HEK293 (cell line): ENCODE measurements around the gene VASN.

Experiments
- BCL11B ChIP-seq: fragments of 450-650 bp; formaldehyde crosslinking; IDR thresholded peaks from 2 replicates; pipeline ENCODE4 v1.5.1; 2016; ENCODE audit warnings: low read depth, missing biosample characterization, missing genetic modification characterization
- EGR2 ChIP-seq: fragments of 450-650 bp; formaldehyde crosslinking; IDR thresholded peaks from 2 replicates; pipeline ENCODE4 v1.5.1; 2016; ENCODE audit warnings: low read depth, missing biosample characterization, missing genetic modification characterization
- KLF17 ChIP-seq: fragments of 450-650 bp; formaldehyde crosslinking; IDR thresholded peaks from 2 replicates; pipeline ENCODE4 v1.5.1; 2016; ENCODE audit warnings: missing biosample characterization, missing genetic modification characterization
- MYNN ChIP-seq: fragments of 450-650 bp; formaldehyde crosslinking; IDR thresholded peaks from 2 replicates; pipeline ENCODE4 v1.5.1; 2016; ENCODE audit warnings: missing biosample characterization, missing genetic modification characterization, borderline replicate concordance
- OSR2 ChIP-seq: fragments of 450-650 bp; formaldehyde crosslinking; IDR thresholded peaks from 2 replicates; pipeline ENCODE4 v1.5.1; 2016; ENCODE audit warnings: missing biosample characterization, missing genetic modification characterization
- OVOL3 ChIP-seq: fragments of 450-650 bp; formaldehyde crosslinking; IDR thresholded peaks from 2 replicates; pipeline ENCODE4 v1.5.1; 2016; ENCODE audit warnings: missing biosample characterization, missing genetic modification characterization
- PATZ1 ChIP-seq: fragments of 450-650 bp; formaldehyde crosslinking; IDR thresholded peaks from 2 replicates; pipeline ENCODE4 v1.5.1; 2016; ENCODE audit warnings: missing biosample characterization, missing genetic modification characterization
- SCRT2 ChIP-seq: fragments of 450-650 bp; formaldehyde crosslinking; IDR thresholded peaks from 2 replicates; pipeline ENCODE4 v1.5.1; 2016; ENCODE audit warnings: missing biosample characterization, missing genetic modification characterization
- SP3 ChIP-seq: fragments of 450-650 bp; formaldehyde crosslinking; IDR thresholded peaks from 2 replicates; pipeline ENCODE4 v1.5.1; 2016; ENCODE audit warnings: missing biosample characterization, missing genetic modification characterization
- YY2 ChIP-seq: fragments of 450-650 bp; formaldehyde crosslinking; IDR thresholded peaks from 2 replicates; pipeline ENCODE4 v1.5.1; 2016; ENCODE audit warnings: missing biosample characterization, missing genetic modification characterization
- ZIC2 ChIP-seq: fragments of 450-650 bp; formaldehyde crosslinking; IDR thresholded peaks from 2 replicates; pipeline ENCODE4 v1.5.1; 2016; ENCODE audit warnings: missing biosample characterization, missing genetic modification characterization
- ZNF10 ChIP-seq: fragments of 450-650 bp; formaldehyde crosslinking; IDR thresholded peaks from 2 replicates; pipeline ENCODE4 v1.5.1; 2017; ENCODE audit warnings: missing biosample characterization, missing genetic modification characterization
- ZNF132 ChIP-seq: fragments of 450-650 bp; formaldehyde crosslinking; IDR thresholded peaks from 2 replicates; pipeline ENCODE4 v1.5.1; 2017; ENCODE audit warnings: missing biosample characterization, missing genetic modification characterization, borderline replicate concordance
- ZNF146 ChIP-seq: fragments of 450-650 bp; formaldehyde crosslinking; IDR thresholded peaks from 2 replicates; pipeline ENCODE4 v1.5.1; 2016; ENCODE audit warnings: missing biosample characterization, missing genetic modification characterization
- ZNF214 ChIP-seq: fragments of 450-650 bp; formaldehyde crosslinking; IDR thresholded peaks from 2 replicates; pipeline ENCODE4 v1.5.1; 2017; ENCODE audit warnings: missing biosample characterization, mild to moderate bottlenecking, missing genetic modification characterization, borderline replicate concordance
- ZNF23 ChIP-seq: fragments of 450-650 bp; formaldehyde crosslinking; IDR thresholded peaks from 2 replicates; pipeline ENCODE4 v1.5.1; 2016; ENCODE audit warnings: missing biosample characterization, missing genetic modification characterization, borderline replicate concordance
- ZNF292 ChIP-seq: fragments of 450-650 bp; formaldehyde crosslinking; IDR thresholded peaks from 2 replicates; pipeline ENCODE4 v1.5.1; 2016; ENCODE audit warnings: low read depth, missing biosample characterization, missing genetic modification characterization, borderline replicate concordance
- ZNF394 ChIP-seq: fragments of 450-650 bp; formaldehyde crosslinking; IDR thresholded peaks from 2 replicates; pipeline ENCODE4 v1.5.1; 2016; ENCODE audit warnings: missing biosample characterization, missing genetic modification characterization, mild to moderate bottlenecking, moderate library complexity, borderline replicate concordance
- ZNF426 ChIP-seq: fragments of 450-650 bp; formaldehyde crosslinking; IDR thresholded peaks from 2 replicates; pipeline ENCODE4 v1.5.1; 2017; ENCODE audit warnings: missing biosample characterization, missing genetic modification characterization, mild to moderate bottlenecking, inconsistent platforms, moderate library complexity
- ZNF510 ChIP-seq: fragments of 450-650 bp; formaldehyde crosslinking; IDR thresholded peaks from 2 replicates; pipeline ENCODE4 v1.5.1; 2018; ENCODE audit warnings: mild to moderate bottlenecking, missing genetic modification characterization, missing biosample characterization; ENCODE audit not compliant: insufficient replicate concordance
- ZNF621 ChIP-seq: fragments of 450-650 bp; formaldehyde crosslinking; IDR thresholded peaks from 2 replicates; pipeline ENCODE4 v1.5.1; 2017; ENCODE audit warnings: missing biosample characterization, missing genetic modification characterization
- ZNF670 ChIP-seq: fragments of 450-650 bp; formaldehyde crosslinking; IDR thresholded peaks from 2 replicates; pipeline ENCODE4 v1.5.1; 2016; ENCODE audit warnings: missing biosample characterization, missing genetic modification characterization, low read depth
- ZNF747 ChIP-seq: fragments of 450-650 bp; formaldehyde crosslinking; IDR thresholded peaks from 2 replicates; pipeline ENCODE4 v1.5.1; 2016; ENCODE audit warnings: missing biosample characterization, missing genetic modification characterization
- ZNF776 ChIP-seq: fragments of 450-650 bp; formaldehyde crosslinking; IDR thresholded peaks from 2 replicates; pipeline ENCODE4 v1.5.0; 2017; ENCODE audit warnings: missing biosample characterization, missing genetic modification characterization, borderline replicate concordance
- ZNF843 ChIP-seq: fragments of 450-650 bp; formaldehyde crosslinking; IDR thresholded peaks from 2 replicates; pipeline ENCODE4 v1.5.1; 2016; ENCODE audit warnings: missing biosample characterization, missing genetic modification characterization
- ZSCAN5A ChIP-seq: fragments of 450-650 bp; formaldehyde crosslinking; IDR thresholded peaks from 2 replicates; pipeline ENCODE4 v1.5.1; 2016; ENCODE audit warnings: missing biosample characterization, missing genetic modification characterization
- TF ChIP-seq, protein P1 (sequence below): fragments of 450-650 bp; formaldehyde crosslinking; conservative IDR thresholded peaks from 2 replicates; pipeline ENCODE4 v1.5.1; 2016; ENCODE audit warnings: low read depth, missing biosample characterization, missing genetic modification characterization
- TF ChIP-seq, protein P2 (sequence below): fragments of 450-650 bp; formaldehyde crosslinking; IDR thresholded peaks from 2 replicates; pipeline ENCODE4 v1.5.1; 2016; ENCODE audit warnings: missing biosample characterization, missing genetic modification characterization

VASN gene

GRCh38 chr16:4416200-4417032 is 44.8 kb downstream of the VASN start, which contains the start of gene CORO7 (continued):
- TF ChIP-seq, protein P1, sequence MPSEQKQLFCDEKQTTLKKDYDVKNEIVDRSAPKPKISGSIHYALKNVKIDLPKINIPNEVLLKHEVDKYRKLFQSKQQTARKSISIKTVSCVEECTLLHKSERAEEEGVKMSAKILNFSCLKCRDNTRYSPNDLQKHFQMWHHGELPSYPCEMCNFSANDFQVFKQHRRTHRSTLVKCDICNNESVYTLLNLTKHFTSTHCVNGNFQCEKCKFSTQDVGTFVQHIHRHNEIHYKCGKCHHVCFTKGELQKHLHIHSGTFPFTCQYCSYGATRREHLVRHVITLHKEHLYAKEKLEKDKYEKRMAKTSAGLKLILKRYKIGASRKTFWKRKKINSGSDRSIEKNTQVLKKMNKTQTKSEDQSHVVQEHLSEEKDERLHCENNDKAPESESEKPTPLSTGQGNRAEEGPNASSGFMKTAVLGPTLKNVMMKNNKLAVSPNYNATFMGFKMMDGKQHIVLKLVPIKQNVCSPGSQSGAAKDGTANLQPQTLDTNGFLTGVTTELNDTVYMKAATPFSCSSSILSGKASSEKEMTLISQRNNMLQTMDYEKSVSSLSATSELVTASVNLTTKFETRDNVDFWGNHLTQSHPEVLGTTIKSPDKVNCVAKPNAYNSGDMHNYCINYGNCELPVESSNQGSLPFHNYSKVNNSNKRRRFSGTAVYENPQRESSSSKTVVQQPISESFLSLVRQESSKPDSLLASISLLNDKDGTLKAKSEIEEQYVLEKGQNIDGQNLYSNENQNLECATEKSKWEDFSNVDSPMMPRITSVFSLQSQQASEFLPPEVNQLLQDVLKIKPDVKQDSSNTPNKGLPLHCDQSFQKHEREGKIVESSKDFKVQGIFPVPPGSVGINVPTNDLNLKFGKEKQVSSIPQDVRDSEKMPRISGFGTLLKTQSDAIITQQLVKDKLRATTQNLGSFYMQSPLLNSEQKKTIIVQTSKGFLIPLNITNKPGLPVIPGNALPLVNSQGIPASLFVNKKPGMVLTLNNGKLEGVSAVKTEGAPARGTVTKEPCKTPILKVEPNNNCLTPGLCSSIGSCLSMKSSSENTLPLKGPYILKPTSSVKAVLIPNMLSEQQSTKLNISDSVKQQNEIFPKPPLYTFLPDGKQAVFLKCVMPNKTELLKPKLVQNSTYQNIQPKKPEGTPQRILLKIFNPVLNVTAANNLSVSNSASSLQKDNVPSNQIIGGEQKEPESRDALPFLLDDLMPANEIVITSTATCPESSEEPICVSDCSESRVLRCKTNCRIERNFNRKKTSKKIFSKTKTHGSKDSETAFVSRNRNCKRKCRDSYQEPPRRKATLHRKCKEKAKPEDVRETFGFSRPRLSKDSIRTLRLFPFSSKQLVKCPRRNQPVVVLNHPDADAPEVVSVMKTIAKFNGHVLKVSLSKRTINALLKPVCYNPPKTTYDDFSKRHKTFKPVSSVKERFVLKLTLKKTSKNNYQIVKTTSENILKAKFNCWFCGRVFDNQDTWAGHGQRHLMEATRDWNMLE (tag by site-specific recombination): no peak
- TF ChIP-seq MYNN (no peak), SP3 (tag by site-specific recombination) (peak; percentile 91), ZNF426 (tag by site-specific recombination) (no peak), ZNF747 (tag by site-specific recombination) (no peak), BCL11B (tag by site-specific recombination) (no peak), ZNF214 (tag by site-specific recombination) (no peak), ZNF670 (tag by site-specific recombination) (no peak), ZNF292 (tag by site-specific recombination) (no peak), SCRT2 (no peak), EGR2 (tag by site-specific recombination) (peak; percentile 87), KLF17 (tag by site-specific recombination) (no peak; the same call in 1 of the 2 replicates), ZSCAN5A (tag by site-specific recombination) (no peak), ZNF621 (tag by site-specific recombination) (no peak), ZNF776 (tag by site-specific recombination) (no peak), ZNF146 (tag by site-specific recombination) (no peak), ZNF843 (tag by site-specific recombination) (no peak), YY2 (tag by site-specific recombination) (no peak), ZNF132 (tag by site-specific recombination) (no peak), ZNF394 (no peak), ZIC2 (tag by site-specific recombination) (peak; percentile 89), ZNF510 (tag by site-specific recombination) (no peak), PATZ1 (peak; percentile 69), OVOL3 (no peak), ZNF23 (tag by site-specific recombination) (no peak), OSR2 (tag by site-specific recombination) (no peak), ZNF10 (no peak)
- TF ChIP-seq, protein P2, sequence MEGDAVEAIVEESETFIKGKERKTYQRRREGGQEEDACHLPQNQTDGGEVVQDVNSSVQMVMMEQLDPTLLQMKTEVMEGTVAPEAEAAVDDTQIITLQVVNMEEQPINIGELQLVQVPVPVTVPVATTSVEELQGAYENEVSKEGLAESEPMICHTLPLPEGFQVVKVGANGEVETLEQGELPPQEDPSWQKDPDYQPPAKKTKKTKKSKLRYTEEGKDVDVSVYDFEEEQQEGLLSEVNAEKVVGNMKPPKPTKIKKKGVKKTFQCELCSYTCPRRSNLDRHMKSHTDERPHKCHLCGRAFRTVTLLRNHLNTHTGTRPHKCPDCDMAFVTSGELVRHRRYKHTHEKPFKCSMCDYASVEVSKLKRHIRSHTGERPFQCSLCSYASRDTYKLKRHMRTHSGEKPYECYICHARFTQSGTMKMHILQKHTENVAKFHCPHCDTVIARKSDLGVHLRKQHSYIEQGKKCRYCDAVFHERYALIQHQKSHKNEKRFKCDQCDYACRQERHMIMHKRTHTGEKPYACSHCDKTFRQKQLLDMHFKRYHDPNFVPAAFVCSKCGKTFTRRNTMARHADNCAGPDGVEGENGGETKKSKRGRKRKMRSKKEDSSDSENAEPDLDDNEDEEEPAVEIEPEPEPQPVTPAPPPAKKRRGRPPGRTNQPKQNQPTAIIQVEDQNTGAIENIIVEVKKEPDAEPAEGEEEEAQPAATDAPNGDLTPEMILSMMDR (tag by site-specific recombination): no peak
